ENCODE results near the gene CLTRN.
"Not testable (repeated sequence)": the region's sequence is repeated elsewhere in the genome, so short reads cannot be mapped to it uniquely, and the experiment has no call there.

Gene CLTRN

GRCh38 chrX:15647510-15647909 lies 17.1 kb downstream of the CLTRN start:
- not testable (repeated sequence) for DNase-seq (ENCODE audit: low read depth)

GRCh38 chrX:15646543-15646942 lies 18.1 kb downstream of the CLTRN start:
- no peak for DNase-seq (ENCODE audit: low read depth)

GRCh38 chrX:15646031-15646430 lies 18.6 kb downstream of the CLTRN start:
- no peak for DNase-seq (ENCODE audit: low read depth)

GRCh38 chrX:15645266-15645665 lies 19.3 kb downstream of the CLTRN start:
- DNase-seq (ENCODE audit: low read depth): no peak

- no peak for DNase-seq (ENCODE audit: low read depth)
Observed at GRCh38 chrX:15644560-15644872, 20.1 kb downstream of the CLTRN start.

- DNase-seq (ENCODE audit: low read depth): no peak
Observed at GRCh38 chrX:15643786-15644559, 20.6 kb downstream of the CLTRN start.

GRCh38 chrX:15631637-15632036 lies 33.0 kb downstream of the CLTRN start:
- no peak for DNase-seq (ENCODE audit: low read depth)

- no peak for DNase-seq (ENCODE audit: low read depth)
Observed at GRCh38 chrX:15623054-15623453, 41.6 kb downstream of the CLTRN start.

GRCh38 chrX:15619053-15619755 lies 45.4 kb downstream of the CLTRN start:
- DNase-seq (ENCODE audit: low read depth): no peak

- no peak for DNase-seq (ENCODE audit: low read depth)
Observed at GRCh38 chrX:15617111-15617510, 47.5 kb downstream of the CLTRN start.

- DNase-seq (ENCODE audit: low read depth): no peak
Observed at GRCh38 chrX:15616531-15616930, 48.1 kb downstream of the CLTRN start.

- no peak for DNase-seq (ENCODE audit: low read depth)
Observed at GRCh38 chrX:15607067-15607466, 57.5 kb downstream of the CLTRN start.

- DNase-seq (ENCODE audit: low read depth): no peak
Observed at GRCh38 chrX:15606136-15606535, 58.5 kb downstream of the CLTRN start.

- DNase-seq (ENCODE audit: low read depth): no peak
Observed at GRCh38 chrX:15605226-15605625, 59.4 kb downstream of the CLTRN start.

- DNase-seq (ENCODE audit: low read depth): no peak
Observed at GRCh38 chrX:15602761-15603160, 61.8 kb downstream of the CLTRN start.

- no peak for DNase-seq (ENCODE audit: low read depth)
Observed at GRCh38 chrX:15601932-15602331, 62.7 kb downstream of the CLTRN start.

GRCh38 chrX:15600745-15601144 lies 63.9 kb downstream of the CLTRN start, which contains the start of gene ACE2:
ACE2 (minus strand) TSS chrX:15600960; CDS start chrX:15600911, 49 bp downstream.
- no peak for DNase-seq (ENCODE audit: low read depth)

- DNase-seq (ENCODE audit: low read depth): no peak
Observed at GRCh38 chrX:15600049-15600448, 64.6 kb downstream of the CLTRN start.

GRCh38 chrX:15599461-15599860 lies 65.1 kb downstream of the CLTRN start:
- no peak for DNase-seq (ENCODE audit: low read depth)

- no peak for DNase-seq (ENCODE audit: low read depth)
Observed at GRCh38 chrX:15598026-15598425, 66.6 kb downstream of the CLTRN start.

- no peak for DNase-seq (ENCODE audit: low read depth)
Observed at GRCh38 chrX:15594371-15594770, 70.2 kb downstream of the CLTRN start.

- DNase-seq (ENCODE audit: low read depth): no peak
Observed at GRCh38 chrX:15579778-15580747, 84.5 kb downstream of the CLTRN start.

Data from activated T-cell treated with anti-CD3 and anti-CD28 coated beads for 48 hours (primary cell).